TTC549 (cell line): ENCODE measurements around the gene NUP214.

ENCODE experiments used
- FAIRE-seq: peaks from 2 replicates; lab custom pipeline; 2012; peaks lifted over from hg19 to GRCh38; lab: Jason Lieb, UNC

NUP214 gene

GRCh38 chr9:131277910-131278701, 152.7 kb downstream of the NUP214 start:
- FAIRE-seq = no peak

GRCh38 chr9:131278702-131279111, 153.3 kb downstream of the NUP214 start:
- FAIRE-seq = no peak

DNA sequence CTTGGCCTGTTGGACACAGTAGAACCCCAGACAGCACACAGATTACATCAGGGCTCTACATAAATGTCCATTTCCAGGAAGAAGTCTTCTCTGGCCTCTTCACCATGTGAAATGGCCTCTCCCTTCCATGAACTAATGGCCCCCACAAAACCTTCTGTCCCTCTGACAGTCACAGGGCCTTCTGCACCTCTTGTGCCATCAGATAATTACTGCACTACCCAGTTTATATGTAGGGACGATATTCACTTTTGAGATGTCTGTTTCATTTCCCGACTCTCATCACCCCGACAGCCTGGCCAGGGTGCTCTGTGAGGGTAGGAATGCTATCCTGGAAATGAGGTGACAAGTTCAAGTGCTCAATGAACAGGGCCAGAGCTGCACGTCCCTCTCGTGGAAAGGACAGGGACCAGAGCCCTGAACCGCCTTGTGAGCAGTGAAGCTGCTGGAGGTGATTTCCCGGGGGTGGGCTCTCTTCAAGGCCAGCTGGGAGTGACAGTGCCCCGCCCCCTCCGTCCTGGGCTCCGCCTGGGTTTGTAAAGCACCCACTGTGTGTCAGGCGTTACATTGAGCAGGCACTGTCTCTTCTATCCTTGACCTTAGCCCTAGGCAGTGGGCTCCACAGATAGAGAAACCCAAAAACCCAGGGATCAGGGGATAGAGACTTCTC, 153.9 kb downstream of the NUP214 start:
- no peak for FAIRE-seq

GRCh38 chr9:131279863-131280570, 154.6 kb downstream of the NUP214 start:
- no peak for FAIRE-seq

DNA sequence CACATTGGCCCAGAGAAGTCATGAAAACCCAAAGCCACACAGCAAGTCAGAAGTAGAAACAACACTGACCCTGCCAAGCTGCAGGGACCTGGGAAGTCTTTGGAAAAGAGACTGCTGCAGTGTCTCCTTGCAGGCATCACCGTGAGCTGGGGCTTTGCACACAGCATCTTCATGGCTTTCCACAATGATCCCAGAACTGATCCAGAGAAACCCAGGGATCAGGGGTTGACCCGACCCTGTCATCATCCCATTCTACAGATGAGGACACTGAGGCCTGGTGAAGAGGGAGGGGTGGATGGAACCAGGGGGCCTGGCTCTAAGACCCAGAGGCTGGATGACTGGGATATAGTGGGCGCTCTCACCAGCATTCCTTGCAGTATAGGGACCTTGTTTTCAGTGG, 155.3 kb downstream of the NUP214 start:
- no peak for FAIRE-seq

DNA sequence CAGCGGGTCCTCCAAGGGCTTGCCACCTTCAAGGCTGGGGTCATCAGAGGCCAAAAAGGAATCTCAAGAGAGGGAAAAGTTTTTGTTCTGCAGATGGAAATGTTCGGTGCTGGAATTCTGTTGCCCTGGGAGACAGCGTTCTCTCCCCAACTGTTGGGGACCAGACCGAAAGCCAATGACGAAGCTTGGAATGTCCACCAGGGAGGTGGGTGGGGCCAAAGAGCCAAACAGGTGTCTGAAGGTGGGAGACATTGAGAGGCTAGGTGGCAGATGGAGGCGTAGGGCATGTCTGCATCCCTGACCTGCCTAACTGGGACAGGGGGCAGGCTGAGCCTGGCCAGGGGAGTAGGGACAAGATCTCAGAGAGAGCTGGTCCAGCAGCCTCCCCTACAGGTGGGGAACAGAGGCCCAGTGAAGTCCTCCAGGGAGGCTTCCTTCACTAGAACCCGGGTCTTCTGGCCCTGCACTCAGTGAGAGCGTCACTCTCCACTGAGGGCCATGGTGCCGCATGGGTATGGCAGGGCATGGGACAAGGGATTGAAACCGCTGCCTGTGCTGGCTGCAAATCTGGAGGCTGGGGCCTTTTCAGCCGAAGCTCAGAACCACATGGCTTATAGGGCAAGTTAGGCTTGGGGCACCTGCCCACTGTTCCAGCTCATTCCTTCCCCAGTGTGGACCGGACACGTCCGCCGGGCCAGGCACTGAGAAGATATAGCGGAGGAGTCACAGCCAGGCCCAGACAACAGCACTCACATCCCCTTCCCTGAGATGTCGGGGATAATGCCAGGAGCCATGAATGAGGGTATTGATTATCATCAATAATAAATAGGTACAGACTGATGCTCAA, 156.0 kb downstream of the NUP214 start:
- FAIRE-seq = no peak

- no peak for FAIRE-seq
Measured at GRCh38 chr9:131282175-131282574, 156.8 kb downstream of the NUP214 start.

DNA sequence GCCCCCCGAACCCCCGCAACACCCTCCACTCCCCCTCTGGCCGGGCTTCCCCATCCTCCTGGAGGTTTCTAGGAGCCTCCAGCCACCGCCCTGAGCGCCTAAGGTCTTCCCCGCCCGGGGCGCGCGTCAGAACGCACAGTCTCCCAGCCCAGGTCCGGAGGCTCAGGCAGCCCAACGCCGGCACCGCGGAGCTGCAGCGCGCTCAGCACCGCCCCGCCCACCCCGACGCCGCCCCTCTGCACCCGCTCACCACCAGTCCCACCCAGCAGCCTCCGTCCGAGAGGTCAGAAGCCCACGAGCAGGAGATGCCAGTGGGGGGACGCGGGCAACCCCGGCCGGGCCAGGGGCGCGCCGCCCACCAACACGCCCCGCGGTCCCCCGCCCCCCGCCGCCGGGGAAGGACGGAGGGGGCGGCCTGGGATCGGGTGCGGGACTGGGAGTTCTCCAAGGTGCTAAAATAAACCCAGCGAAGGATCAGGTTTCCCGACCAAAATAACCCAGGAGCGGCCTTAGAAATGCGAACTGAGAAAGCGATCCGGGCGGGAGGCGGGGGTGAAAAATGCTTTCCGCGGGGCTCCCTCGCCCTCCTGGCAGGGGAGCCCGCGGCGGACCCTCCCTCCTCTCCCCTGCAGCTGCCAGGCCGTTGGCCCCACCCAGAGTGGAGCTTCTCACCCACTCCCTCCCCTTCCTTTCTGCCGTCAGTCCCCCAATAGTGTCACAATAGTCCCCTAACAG, 157.5 kb downstream of the NUP214 start:
- FAIRE-seq = no peak
